Measurements from ENCODE around the gene LAMA2. TPM values are rescaled to one million over a fixed set of nuclear protein-coding genes. Genes with fewer than 3 reads are reported as not detected.

The LAMA2 gene
- total and polyA plus RNA-seq, 2 of the 13 experiments (the other 11 are each of a cell fraction or from before 2014, with no cell fraction given), result 0.11 to 0.28 TPM

- Histone ChIP-seq H3K4me3 (replicated peaks in 1 of 3; ENCODE audit: insufficient read depth in 1 of 3, low read depth in 2 of 3, low read length in 3 of 3) (no peak overlapping the region), H3K27me3 (ENCODE audit: control insufficient read depth in 1 of 2, insufficient read depth in 2 of 2, low read length in 2 of 2) (no peaks in the 10 kb centered on the region), H4K20me1 (ENCODE audit: insufficient read depth, low read length) (no peaks in the 10 kb centered on the region), H3K4me2 (ENCODE audit: low read depth, low read length) (no peak overlapping the region), H3K79me2 (ENCODE audit: insufficient read depth, low read length) (no peaks in the 10 kb centered on the region), H3K9me3 (ENCODE audit: low read length) (no peaks in the 10 kb centered on the region), H3K36me3 (replicated peaks in 1 of 2; ENCODE audit: control insufficient read depth in 1 of 2, insufficient read depth in 2 of 2, low read length in 2 of 2) (no peaks in the 10 kb centered on the region), H3K4me1 (ENCODE audit: insufficient read depth, low read length) (no peaks in the 10 kb centered on the region), H2AFZ (ENCODE audit: low read length) (no peak overlapping the region), H3K9ac (ENCODE audit: insufficient read depth, low read depth, low read length) (no peak overlapping the region), H3K27ac (ENCODE audit: extremely low read length, insufficient read depth, low read length) (no peak overlapping the region)
- no TSS peak for BruUV-seq (replicated peaks)
- in situ Hi-C loops (cut with HindIII; ENCODE audit: extremely low pct_ligation_motif_present, low pct_unique_long_range_greater_than_20kb) (no loop called here), intact Hi-C loops (cut with micrococcal nuclease; ENCODE audit: unreplicated experiment) (no loop called here)
- CTCF ChIA-PET (ENCODE audit: low intra/inter-chr PET ratio, low total read pairs), result no interaction called here
- TF ChIP-seq HMGXB3 (CRISPR knock-in tag; IDR thresholded peaks at IDR 0.05; ENCODE audit: borderline replicate concordance) (no peak), NAIF1 (CRISPR knock-in tag; IDR thresholded peaks at IDR 0.05; ENCODE audit: borderline replicate concordance) (no peak), GLI4 (CRISPR knock-in tag; IDR thresholded peaks at IDR 0.05; ENCODE audit: borderline replicate concordance) (no peak), CCAR2 (optimal IDR thresholded peaks at IDR 0.05; ENCODE audit: low read depth, low read length) (no peak), SKI (IDR thresholded peaks at IDR 0.05; ENCODE audit: partially characterized antibody) (no peak), HIVEP1 (CRISPR knock-in tag; IDR thresholded peaks at IDR 0.05) (no peak), NCOA1 (CRISPR knock-in tag; IDR thresholded peaks at IDR 0.05) (no peak), TCF7 (IDR thresholded peaks at IDR 0.05; ENCODE audit: low read depth) (no peak), HNF4G (IDR thresholded peaks at IDR 0.05; ENCODE audit: borderline replicate concordance, low read depth, low read length) (no peak), HNF4G (CRISPR knock-in tag; IDR thresholded peaks at IDR 0.05; ENCODE audit: borderline replicate concordance, low read depth) (no peak), JUND (CRISPR knock-in tag; IDR thresholded peaks at IDR 0.05) (no peak), KAT7 (CRISPR knock-in tag; IDR thresholded peaks at IDR 0.05; ENCODE audit: borderline replicate concordance) (no peak), ZNF33B (CRISPR knock-in tag; IDR thresholded peaks at IDR 0.05) (no peak), ZNF574 (CRISPR knock-in tag; IDR thresholded peaks at IDR 0.05) (no peak), ZNF569 (CRISPR knock-in tag; IDR thresholded peaks at IDR 0.05; ENCODE audit: borderline replicate concordance) (no peak), BORCS8-MEF2B (CRISPR knock-in tag; IDR thresholded peaks at IDR 0.05) (no peak)
- ATAC-seq, result no peak
- POLR2A ChIA-PET, result no interaction called here
- no peak for DNase-seq (ENCODE audit: low spot score)
- 7% methylated on average over 4 of the region's 4 CpGs for WGBS (ENCODE audit: low lambda C conversion rate)
- no peak for FAIRE-seq
Observed at GRCh38 chr6:129138739-129139405, 255.9 kb downstream of the LAMA2 start.

Measured in HepG2 (cell line).